Mesendoderm (in vitro differentiated cells): ENCODE measurements around the gene CTNNA3.

Experiments used
- DNase-seq: peaks from one replicate; pipeline ENCODE4 v3.0.0; 2013
- H2AK5ac ChIP-seq: 2 replicates; pipeline ENCODE4 v1.6.1; 2013; ENCODE audit warnings: low read length, inconsistent platforms
- H2BK120ac ChIP-seq: 2 replicates; pipeline ENCODE4 v1.6.1; 2013; ENCODE audit warnings: low read depth, mild to moderate bottlenecking, low read length, moderate library complexity, mixed read lengths
- H2BK15ac ChIP-seq: replicated peaks from 2 replicates; pipeline ENCODE4 v1.6.1; 2013; ENCODE audit warnings: low read depth, mild to moderate bottlenecking, moderate library complexity
- H2BK5ac ChIP-seq: 2 replicates; pipeline ENCODE4 v1.6.1; 2013; ENCODE audit warnings: low read length, inconsistent platforms
- H3K18ac ChIP-seq: 2 replicates; pipeline ENCODE4 v1.6.1; 2013; ENCODE audit warnings: mild to moderate bottlenecking, low read length, mixed read lengths
- H3K23ac ChIP-seq: one replicate; pipeline ENCODE4 v1.6.1; 2013; ENCODE audit warnings: low read length
- H3K27ac ChIP-seq: 2 replicates; pipeline ENCODE4 v1.5.1; 2013; ENCODE audit warnings: low read depth, mild to moderate bottlenecking, inconsistent platforms, low read length, moderate library complexity
- H3K27me3 ChIP-seq: 2 replicates; pipeline ENCODE4 v1.6.1; 2013; ENCODE audit warnings: low read length, control low read depth, mild to moderate bottlenecking, inconsistent platforms; ENCODE audit not compliant: insufficient read depth, poor library complexity
- H3K36me3 ChIP-seq: 2 replicates; pipeline ENCODE4 v1.6.1; 2013; ENCODE audit warnings: low read length, inconsistent platforms; ENCODE audit not compliant: control insufficient read depth, insufficient read depth
- H3K4ac ChIP-seq: one replicate; pipeline ENCODE4 v1.6.1; 2013; ENCODE audit warnings: low read depth, mild to moderate bottlenecking, low read length, moderate library complexity
- H3K4me1 ChIP-seq: 2 replicates; pipeline ENCODE4 v1.6.1; 2013; ENCODE audit warnings: low read depth, low read length, inconsistent platforms; ENCODE audit not compliant: control insufficient read depth
- H3K4me2 ChIP-seq: 2 replicates; pipeline ENCODE4 v1.6.1; 2013; ENCODE audit warnings: low read length
- H3K4me3 ChIP-seq: 2 replicates; pipeline ENCODE4 v1.5.1; 2013; ENCODE audit warnings: mild to moderate bottlenecking, low read length
- H3K56ac ChIP-seq: one replicate; pipeline ENCODE4 v1.6.1; 2013; ENCODE audit warnings: low read length
- H3K79me1 ChIP-seq: 2 replicates; pipeline ENCODE4 v1.6.1; 2013; ENCODE audit warnings: low read length, inconsistent platforms
- H3K79me2 ChIP-seq: 2 replicates; pipeline ENCODE4 v1.6.1; 2013; ENCODE audit warnings: mild to moderate bottlenecking, low read length; ENCODE audit not compliant: control insufficient read depth, insufficient read depth
- H3K9ac ChIP-seq: 2 replicates; pipeline ENCODE4 v1.6.1; 2013; ENCODE audit warnings: low read length, inconsistent platforms
- H4K5ac ChIP-seq: one replicate; pipeline ENCODE4 v1.6.1; 2013; ENCODE audit warnings: low read length
- H4K8ac ChIP-seq: one replicate; pipeline ENCODE4 v1.6.1; 2013; ENCODE audit warnings: low read depth, mild to moderate bottlenecking, control low read depth, low read length, moderate library complexity
- WGBS: extraction: QIAGEN DNeasy Blood & Tissue Kit; methylation state at CpG from one replicate; pipeline ENCODE4 v1.1.7; 2013; ENCODE audit warnings: low lambda C conversion rate, missing lambda C conversion rate; ENCODE audit not compliant: insufficient coverage; ENCODE audit errors: extremely low coverage; 5-methylcytosine and 5-hydroxymethylcytosine counted together

CTNNA3 gene

GRCh38 chr10:66981361-66982052 is 714.5 kb downstream of the CTNNA3 start:
- no peaks in the 10 kb centered on the region for H3K4me1 ChIP-seq
- no peak overlapping the region for H3K27ac ChIP-seq
- H2AK5ac ChIP-seq: no peak overlapping the region
- H2BK120ac ChIP-seq: no peak overlapping the region
- DNase-seq: no peak
- no peaks in the 10 kb centered on the region for H3K79me2 ChIP-seq
- no peak overlapping the region for H4K5ac ChIP-seq
- no peaks in the 10 kb centered on the region for H3K79me1 ChIP-seq
- no peak overlapping the region for H2BK15ac ChIP-seq
- no peak overlapping the region for H3K4ac ChIP-seq
- H3K18ac ChIP-seq: no peak overlapping the region
- no peak overlapping the region for H4K8ac ChIP-seq
- H3K4me3 ChIP-seq: no peak overlapping the region
- H2BK5ac ChIP-seq: no peak overlapping the region
- H3K9ac ChIP-seq: no peak overlapping the region
- WGBS: no CpG with 5 or more reads among the region's 3 CpGs
- H3K36me3 ChIP-seq: no peaks in the 10 kb centered on the region
- no peak overlapping the region for H3K56ac ChIP-seq
- no peaks in the 10 kb centered on the region for H3K27me3 ChIP-seq
- H3K4me2 ChIP-seq: no peak overlapping the region
- no peak overlapping the region for H3K23ac ChIP-seq

- H4K5ac ChIP-seq: no peak overlapping the region
- H2BK15ac ChIP-seq: no peak overlapping the region
- no peaks in the 10 kb centered on the region for H3K27me3 ChIP-seq
- H3K36me3 ChIP-seq: no peaks in the 10 kb centered on the region
- no peak overlapping the region for H3K18ac ChIP-seq
- H3K9ac ChIP-seq: no peak overlapping the region
- no peak overlapping the region for H3K4me3 ChIP-seq
- H2AK5ac ChIP-seq: no peak overlapping the region
- no CpG with 5 or more reads among the region's 4 CpGs for WGBS
- no peaks in the 10 kb centered on the region for H3K79me2 ChIP-seq
- H3K4me2 ChIP-seq: no peak overlapping the region
- no peak overlapping the region for H3K27ac ChIP-seq
- no peaks in the 10 kb centered on the region for H3K4me1 ChIP-seq
- no peak overlapping the region for H3K56ac ChIP-seq
- H3K4ac ChIP-seq: no peak overlapping the region
- H3K23ac ChIP-seq: no peak overlapping the region
- no peak for DNase-seq
- H2BK120ac ChIP-seq: no peak overlapping the region
- H2BK5ac ChIP-seq: no peak overlapping the region
- H4K8ac ChIP-seq: no peak overlapping the region
- H3K79me1 ChIP-seq: no peaks in the 10 kb centered on the region
Measured at GRCh38 chr10:66980246-66980815, 715.7 kb downstream of the CTNNA3 start.

- Histone ChIP-seq H3K23ac (no peak overlapping the region), H3K56ac (no peak overlapping the region), H3K4me1 (no peaks in the 10 kb centered on the region), H2BK120ac (no peak overlapping the region), H3K18ac (no peak overlapping the region), H4K5ac (no peak overlapping the region), H3K9ac (no peak overlapping the region), H2AK5ac (no peak overlapping the region), H3K79me1 (no peaks in the 10 kb centered on the region), H3K79me2 (no peaks in the 10 kb centered on the region), H4K8ac (no peak overlapping the region), H3K4me2 (no peak overlapping the region), H3K36me3 (no peaks in the 10 kb centered on the region), H2BK5ac (no peak overlapping the region), H3K4me3 (no peak overlapping the region), H3K27ac (no peak overlapping the region), H3K27me3 (no peaks in the 10 kb centered on the region), H2BK15ac (no peak overlapping the region), H3K4ac (no peak overlapping the region)
- DNase-seq: no peak
- WGBS: no CpG with 5 or more reads among the region's 4 CpGs
Measured at GRCh38 chr10:66964946-66965345, 731.0 kb downstream of the CTNNA3 start.

GRCh38 chr10:66958466-66958865 is 737.5 kb downstream of the CTNNA3 start:
- H3K79me1 ChIP-seq: no peaks in the 10 kb centered on the region
- DNase-seq: no peak
- no peak overlapping the region for H2BK15ac ChIP-seq
- H4K8ac ChIP-seq: no peak overlapping the region
- H3K56ac ChIP-seq: no peak overlapping the region
- H3K36me3 ChIP-seq: no peaks in the 10 kb centered on the region
- no peak overlapping the region for H2BK5ac ChIP-seq
- H2AK5ac ChIP-seq: no peak overlapping the region
- no peak overlapping the region for H3K4ac ChIP-seq
- H3K79me2 ChIP-seq: no peaks in the 10 kb centered on the region
- H2BK120ac ChIP-seq: no peak overlapping the region
- H3K18ac ChIP-seq: no peak overlapping the region
- H3K27me3 ChIP-seq: no peaks in the 10 kb centered on the region
- no peak overlapping the region for H3K4me2 ChIP-seq
- H3K4me3 ChIP-seq: no peak overlapping the region
- H3K27ac ChIP-seq: no peak overlapping the region
- H3K9ac ChIP-seq: no peak overlapping the region
- no CpG with 5 or more reads among the region's 2 CpGs for WGBS
- no peak overlapping the region for H3K23ac ChIP-seq
- no peak overlapping the region for H4K5ac ChIP-seq
- H3K4me1 ChIP-seq: no peaks in the 10 kb centered on the region

- Histone ChIP-seq H3K4ac (no peak overlapping the region), H3K9ac (no peak overlapping the region), H2AK5ac (no peak overlapping the region), H2BK5ac (no peak overlapping the region), H4K5ac (no peak overlapping the region), H3K4me2 (no peak overlapping the region), H3K27ac (no peak overlapping the region), H3K79me2 (no peaks in the 10 kb centered on the region), H3K23ac (no peak overlapping the region), H2BK120ac (no peak overlapping the region), H4K8ac (no peak overlapping the region), H3K18ac (no peak overlapping the region), H3K56ac (no peak overlapping the region), H3K79me1 (no peaks in the 10 kb centered on the region), H3K4me1 (no peaks in the 10 kb centered on the region), H3K27me3 (no peaks in the 10 kb centered on the region), H3K4me3 (no peak overlapping the region), H2BK15ac (no peak overlapping the region), H3K36me3 (no peaks in the 10 kb centered on the region)
- no CpG with 5 or more reads among the region's 2 CpGs for WGBS
- DNase-seq: no peak
Measured at GRCh38 chr10:66951896-66952295, 744.1 kb downstream of the CTNNA3 start.

GRCh38 chr10:66943590-66943989 is 752.4 kb downstream of the CTNNA3 start:
- Histone ChIP-seq H3K56ac (no peak overlapping the region), H4K8ac (no peak overlapping the region), H3K4ac (no peak overlapping the region), H3K4me2 (no peak overlapping the region), H3K4me3 (no peak overlapping the region), H2AK5ac (no peak overlapping the region), H2BK120ac (no peak overlapping the region), H3K9ac (no peak overlapping the region), H3K27ac (no peak overlapping the region), H3K27me3 (no peaks in the 10 kb centered on the region), H3K4me1 (no peaks in the 10 kb centered on the region), H3K23ac (no peak overlapping the region), H2BK15ac (no peak overlapping the region), H2BK5ac (no peak overlapping the region), H3K36me3 (no peaks in the 10 kb centered on the region), H4K5ac (no peak overlapping the region), H3K79me1 (no peaks in the 10 kb centered on the region), H3K18ac (no peak overlapping the region), H3K79me2 (no peaks in the 10 kb centered on the region)
- no peak for DNase-seq
- no CpG with 5 or more reads among the region's 2 CpGs for WGBS
